Effector CD4-positive, alpha-beta T cell (primary cell): ENCODE results near the gene TTC31.

Source experiments
- DNase-seq: peaks from one replicate; pipeline ENCODE4 v3.0.0-alpha.2; 2020

Gene TTC31

GRCh38 chr2:74505448-74506246 is 22.8 kb downstream of the TTC31 start:
- DNase-seq: no peak

DNA sequence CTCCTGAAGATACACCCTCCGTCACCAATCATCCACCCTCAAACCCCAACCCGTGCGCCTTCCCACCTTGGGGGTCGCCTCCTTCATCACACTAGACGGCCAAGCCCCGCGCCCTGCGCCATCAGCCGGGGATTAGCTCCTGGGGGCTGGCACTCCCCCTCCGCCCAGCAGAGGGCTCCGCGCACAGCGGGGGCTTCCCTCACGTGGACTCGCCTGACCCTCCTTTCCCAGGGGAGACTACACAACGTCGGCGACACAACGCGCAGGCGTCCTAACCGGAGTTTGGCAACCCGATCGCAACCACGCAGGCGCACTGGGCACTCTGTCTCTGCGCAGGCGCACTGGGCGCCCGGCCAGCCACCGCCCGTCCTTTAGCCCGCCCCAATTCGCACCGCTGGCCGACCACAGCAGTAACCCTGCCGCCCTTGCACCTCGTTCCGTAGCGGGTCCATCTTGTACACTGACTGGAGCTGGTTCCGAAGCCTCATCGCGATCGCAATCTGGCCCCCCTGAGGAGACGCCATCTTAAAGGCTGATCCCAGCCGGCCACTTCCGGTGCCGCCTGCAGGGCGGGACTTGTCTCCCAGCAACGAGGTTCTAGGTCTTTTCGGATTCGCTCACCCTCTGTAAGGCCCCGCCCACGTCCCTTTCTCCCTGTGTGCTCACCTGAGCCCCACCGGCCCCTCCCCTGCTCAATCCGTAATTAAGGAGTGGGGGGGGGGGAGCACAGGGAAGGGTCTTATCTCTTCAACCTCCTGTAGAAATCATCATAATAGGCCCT is 24.5 kb downstream of the TTC31 start, which contains the start of gene PCGF1:
PCGF1 (minus strand) TSS at position 551 of the 781 bp plus-strand sequence; CDS start at position 524, 27 bp downstream.
- peak; percentile 96 for DNase-seq

DNA sequence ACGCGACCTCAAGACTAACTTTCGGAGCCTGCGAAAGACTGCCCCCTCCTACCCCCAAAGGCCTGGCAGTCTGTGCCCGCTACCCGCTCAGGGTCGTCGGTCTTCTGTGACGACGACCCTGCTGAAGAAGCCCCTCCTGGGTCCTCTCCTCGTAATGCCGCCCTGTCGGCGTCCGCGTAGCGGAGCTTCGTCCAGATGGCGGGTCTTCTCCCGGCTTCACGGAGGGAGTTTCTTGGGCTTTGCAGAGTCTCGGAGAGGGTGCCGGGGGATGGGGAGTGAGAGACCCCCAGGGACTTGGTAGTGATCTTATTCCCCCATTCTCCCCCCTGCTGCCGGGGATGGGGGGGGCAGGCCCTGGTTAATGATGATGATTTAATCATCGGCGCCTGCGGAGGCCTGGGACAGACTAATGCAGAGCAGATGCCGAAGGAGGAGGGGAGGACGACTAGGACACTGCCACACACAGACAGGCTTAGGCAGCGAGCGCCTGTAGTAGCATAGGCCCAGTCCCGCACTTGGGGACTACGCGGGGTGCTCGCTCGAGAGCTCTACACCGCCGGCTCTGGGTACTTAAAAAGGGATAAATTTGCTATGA is 25.1 kb downstream of the TTC31 start:
- no peak for DNase-seq

DNA sequence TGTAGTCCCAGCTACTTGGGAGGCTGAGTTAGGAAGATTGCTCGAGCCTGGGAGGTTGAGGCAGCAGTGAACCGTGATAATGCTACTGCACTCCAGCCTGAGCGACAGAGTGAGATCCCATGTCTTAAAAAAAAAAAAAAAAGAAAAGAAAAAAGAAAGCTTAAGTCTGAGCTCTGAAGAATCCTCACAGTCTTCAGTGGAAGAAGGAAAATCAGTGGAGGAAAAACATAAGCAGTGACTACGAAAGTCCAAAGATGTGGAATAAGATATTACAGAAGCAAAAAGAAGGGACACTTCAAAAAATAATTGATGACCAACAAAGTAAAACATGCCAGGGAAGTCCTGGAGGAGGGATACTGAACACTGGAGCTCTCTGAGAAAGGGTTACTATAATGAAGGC is 27.4 kb downstream of the TTC31 start:
- no peak for DNase-seq

GRCh38 chr2:74511104-74511989 is 28.5 kb downstream of the TTC31 start:
- DNase-seq: no peak

DNA sequence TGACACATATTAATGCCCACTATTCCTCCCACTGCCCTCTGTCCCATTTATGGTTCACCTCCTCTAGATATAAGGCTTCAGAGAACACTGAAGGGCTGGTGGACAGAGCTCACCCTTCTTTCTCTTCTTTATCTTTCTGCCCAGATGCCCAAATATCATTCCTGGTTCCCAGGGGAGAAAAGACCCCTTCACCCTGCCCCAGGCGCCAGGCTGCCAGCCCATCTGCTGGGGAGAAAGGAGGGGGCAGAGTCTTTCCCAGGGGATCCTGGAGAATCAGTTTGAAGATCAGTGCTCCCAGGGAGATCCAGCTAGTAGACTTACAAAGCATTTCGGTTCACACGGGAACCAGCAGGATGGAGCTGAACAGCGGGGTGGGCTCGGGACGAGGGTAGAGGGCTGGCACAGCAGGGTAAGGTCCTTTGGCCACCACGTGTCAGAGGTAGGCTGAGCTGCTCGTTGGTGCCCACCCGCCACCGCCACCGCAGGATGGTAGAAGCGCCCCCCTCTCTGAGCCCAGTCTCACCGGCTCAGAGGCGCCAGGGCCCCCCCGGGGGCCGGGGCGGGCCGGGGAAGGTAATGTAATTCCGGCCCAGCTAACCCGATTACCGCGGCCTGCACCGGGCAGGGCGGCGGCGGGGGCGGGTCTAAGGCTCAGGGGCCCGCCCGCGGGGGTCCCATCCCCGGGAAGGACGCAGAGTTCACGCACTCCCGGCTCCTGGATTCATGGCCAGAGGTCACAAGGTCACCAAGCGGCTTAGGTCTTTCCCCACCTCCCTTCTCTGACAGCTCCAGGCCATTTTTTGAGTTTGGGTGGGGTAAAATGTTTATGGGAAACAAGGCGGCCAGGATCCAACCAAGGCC is 30.1 kb downstream of the TTC31 start:
- DNase-seq: no peak

DNA sequence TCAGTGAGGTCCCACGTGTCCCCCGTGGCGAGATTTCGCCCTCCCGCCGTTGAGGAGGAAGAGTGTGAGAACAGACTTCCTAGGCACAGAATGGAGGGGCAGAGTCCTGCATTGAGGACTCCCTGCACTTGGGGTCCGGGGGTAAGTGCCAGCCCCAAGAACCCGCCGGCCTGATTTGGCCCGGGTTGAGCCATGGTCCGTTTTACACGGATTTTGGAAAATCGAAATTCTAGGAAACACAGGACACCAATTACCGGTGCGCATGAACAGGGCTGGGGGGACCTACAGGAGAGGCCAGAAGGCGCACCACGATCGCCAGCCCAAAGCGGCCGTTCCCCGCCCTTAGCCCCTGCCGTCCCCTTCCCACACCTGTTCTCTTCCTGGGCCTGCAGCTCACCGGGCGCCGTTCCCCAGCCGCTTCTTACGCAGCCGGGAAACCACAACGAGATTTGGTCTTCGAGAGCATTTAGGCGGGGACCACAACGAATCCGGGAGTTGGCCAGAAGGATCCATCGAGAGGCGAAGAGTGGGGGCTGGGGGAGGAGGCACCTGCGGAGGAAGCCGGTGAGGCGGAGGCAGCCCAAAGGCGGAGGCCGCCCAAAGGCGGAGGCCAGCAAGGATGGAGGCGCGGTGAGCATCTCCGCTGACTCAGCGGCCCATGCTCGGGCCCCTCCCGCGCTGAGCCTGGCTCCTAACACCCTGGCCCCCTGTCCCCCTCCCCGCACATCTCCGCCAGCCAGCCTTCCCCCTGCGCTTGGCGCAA is 30.9 kb downstream of the TTC31 start:
- no peak for DNase-seq

DNA sequence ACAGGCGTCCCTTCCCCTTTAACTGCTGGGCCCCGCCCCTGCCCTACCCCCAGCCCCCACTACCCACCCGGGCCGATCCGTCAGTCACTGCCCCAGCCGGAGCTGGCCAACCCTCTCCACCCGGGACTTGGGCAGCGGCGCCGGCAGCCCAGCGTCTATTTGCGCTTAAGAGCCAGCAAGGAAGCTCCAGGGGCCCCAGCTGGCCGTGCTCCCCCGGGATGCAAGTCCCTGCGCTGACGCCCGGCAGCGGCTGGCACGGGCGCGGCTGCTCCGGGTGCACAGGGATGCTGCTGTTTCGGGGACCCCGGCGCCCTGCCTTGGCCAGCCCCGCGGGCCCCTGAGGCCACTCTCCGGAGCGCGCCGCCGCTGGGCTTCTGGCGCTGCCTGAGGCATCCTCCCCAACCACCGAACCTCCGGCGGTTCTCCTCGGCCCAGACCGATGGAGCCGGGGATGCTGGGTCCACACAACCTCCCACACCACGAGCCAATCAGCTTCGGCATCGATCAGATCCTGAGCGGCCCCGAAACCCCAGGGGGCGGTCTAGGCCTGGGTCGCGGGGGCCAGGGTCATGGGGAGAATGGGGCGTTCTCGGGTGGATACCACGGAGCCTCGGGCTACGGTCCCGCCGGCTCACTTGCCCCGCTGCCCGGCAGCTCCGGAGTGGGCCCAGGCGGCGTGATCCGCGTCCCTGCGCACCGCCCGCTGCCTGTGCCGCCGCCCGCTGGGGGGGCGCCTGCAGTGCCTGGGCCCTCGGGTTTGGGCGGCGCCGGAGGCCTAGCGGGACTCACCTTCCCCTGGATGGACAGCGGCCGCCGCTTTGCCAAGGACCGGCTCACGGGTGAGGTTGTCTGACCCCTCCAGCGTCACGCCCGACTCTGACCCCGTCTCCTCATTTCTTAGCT is 31.7 kb downstream of the TTC31 start, which contains the start of gene TLX2:
TLX2 (plus strand) TSS at position 83 of the 903 bp plus-strand sequence; CDS start at position 440, 357 bp downstream.
- DNase-seq: no peak

- no peak for DNase-seq
Measured at GRCh38 chr2:74515271-74515980, 32.5 kb downstream of the TTC31 start.

DNA sequence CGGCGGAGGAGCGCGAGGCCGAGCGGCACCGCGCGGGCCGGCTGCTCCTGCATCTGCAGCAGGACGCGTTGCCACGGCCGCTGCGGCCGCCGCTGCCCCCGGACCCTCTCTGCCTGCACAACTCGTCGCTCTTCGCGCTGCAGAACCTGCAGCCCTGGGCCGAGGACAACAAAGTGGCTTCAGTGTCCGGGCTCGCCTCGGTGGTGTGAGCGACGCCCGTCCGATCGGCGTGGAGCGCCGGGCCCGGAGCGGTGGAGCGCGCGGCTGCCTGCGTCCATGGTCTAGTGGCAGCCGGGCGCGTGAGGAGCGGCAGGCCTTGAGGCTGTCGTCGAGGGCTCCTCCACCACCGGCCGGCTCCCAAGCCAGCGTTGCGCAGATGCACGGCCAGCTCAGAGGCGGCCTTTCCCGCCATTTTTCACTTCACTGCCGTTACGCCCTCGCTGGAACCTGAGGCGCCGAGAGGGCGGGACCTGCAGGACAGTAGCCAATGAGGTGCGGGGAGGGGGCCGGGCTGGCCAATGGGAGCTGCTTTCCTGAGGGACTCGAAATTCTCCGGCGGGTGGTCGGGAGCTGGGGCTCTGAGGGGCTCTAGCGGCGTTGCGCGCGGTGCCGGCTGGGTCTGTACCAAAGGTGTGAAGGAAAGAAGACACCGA is 33.2 kb downstream of the TTC31 start:
- peak; percentile 53 for DNase-seq

- DNase-seq: no peak
Measured at GRCh38 chr2:74516650-74517049, 33.8 kb downstream of the TTC31 start.

DNA sequence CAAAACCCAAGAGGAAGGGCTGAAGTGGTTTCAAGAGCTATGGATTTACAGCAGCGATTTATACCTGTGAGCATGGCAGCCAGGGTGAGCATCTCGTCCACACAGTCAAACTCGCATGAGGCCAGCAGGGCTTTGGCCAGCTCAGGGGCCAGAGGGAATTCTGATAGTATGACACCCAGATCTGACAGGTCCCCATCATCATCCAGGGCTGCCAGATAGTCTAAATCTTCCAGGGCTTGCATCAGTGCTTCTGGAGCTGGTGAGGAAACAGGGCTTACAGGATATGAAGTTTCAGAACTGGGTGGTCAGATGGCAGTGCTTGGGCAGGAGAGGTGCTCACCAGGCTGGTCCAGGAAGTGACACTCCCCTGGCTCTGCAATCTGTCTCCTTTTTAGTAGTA is 39.6 kb downstream of the TTC31 start:
- no peak for DNase-seq

DNA sequence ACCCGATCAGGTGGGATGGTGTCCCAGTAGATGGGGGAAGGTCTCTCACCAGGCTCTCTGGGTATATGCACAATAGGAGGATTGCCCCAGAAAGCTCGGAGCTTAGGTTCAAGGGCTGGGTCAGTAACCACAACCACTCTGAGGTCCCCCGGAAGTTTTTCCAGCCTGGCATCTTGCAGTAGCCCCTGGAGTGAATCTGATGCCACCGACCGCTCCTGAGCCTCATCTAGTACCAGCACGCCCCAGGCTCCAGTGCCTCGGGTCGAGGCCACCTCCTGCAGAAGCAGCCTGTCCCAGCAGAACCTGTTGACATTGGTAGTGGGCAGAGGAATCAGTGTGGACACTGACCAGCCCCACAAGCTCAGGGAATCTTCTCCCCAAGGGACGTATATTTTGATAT is 41.1 kb downstream of the TTC31 start:
- no peak for DNase-seq

GRCh38 chr2:74524955-74525716 is 42.3 kb downstream of the TTC31 start:
- no peak for DNase-seq

- no peak for DNase-seq
Measured at GRCh38 chr2:74525717-74526648, 43.1 kb downstream of the TTC31 start, which contains the start of gene DQX1. TSS of gene DQX1 (minus strand) at chr2:74526231. CDS start at chr2:74525729, 502 bp downstream.

- DNase-seq: no peak
Measured at GRCh38 chr2:74526649-74527230, 43.9 kb downstream of the TTC31 start.
